CD4-positive, alpha-beta T cell (primary cell): ENCODE data around the gene TRIM13. TPM values are rescaled to one million over a fixed set of nuclear protein-coding genes. Genes with fewer than 3 reads are reported as not detected.

Experiments
- ATAC-seq: fragments of 200-7000 bp; cut with Tn5 transposase; one replicate; pipeline ENCODE4 v1.10.0; 2022; ENCODE audit warnings: mild to moderate bottlenecking; ENCODE audit not compliant: poor library complexity
- CTCF ChIA-PET: fragments of 350-600 bp; sonication (Branson Sonifier 250); formaldehyde crosslinking; loops from one replicate; lab custom pipeline; 2021; ENCODE audit warnings: antibody characterized with exemption, inconsistent platforms; lab: Charles Lee
- POLR2A ChIA-PET: fragments of 350-600 bp; sonication (Branson Sonifier 250); formaldehyde crosslinking; loops from one replicate; lab custom pipeline; 2021; ENCODE audit warnings: antibody characterized with exemption, inconsistent platforms; lab: Charles Lee
- DNase-seq, 14 experiments: peaks; one replicate each; pipeline ENCODE4 v3.0.0-alpha.2; 2013 to 2020; ENCODE audit warnings: mixed read lengths in 2 of 14
- H3K27ac ChIP-seq, 2 donors: one replicate each; pipeline versions ENCODE4 v1.5.1 to v1.7.0; 2013; ENCODE audit warnings: low read length in 2 of 2, low read depth in 1 of 2, mild to moderate bottlenecking in 1 of 2
- H3K27me3 ChIP-seq, 2 experiments: 1 replicate in 1 of 2; 2 replicates in 1 of 2; pipeline versions ENCODE4 v1.6.1 to v1.7.0; 2013; ENCODE audit warnings: low read length in 2 of 2, control low read depth in 1 of 2, mild to moderate bottlenecking in 1 of 2, moderate library complexity in 1 of 2; ENCODE audit not compliant: insufficient read depth in 2 of 2, control insufficient read depth in 1 of 2
- H3K36me3 ChIP-seq: one replicate; pipeline ENCODE4 v1.6.1; 2013; ENCODE audit warnings: low read length, control low read depth; ENCODE audit not compliant: insufficient read depth
- H3K4me1 ChIP-seq: one replicate; pipeline ENCODE4 v1.6.1; 2013; ENCODE audit warnings: low read length, control low read depth; ENCODE audit not compliant: insufficient read depth
- H3K4me3 ChIP-seq: one replicate; pipeline ENCODE4 v1.5.1; 2013; ENCODE audit warnings: mild to moderate bottlenecking, low read length, moderate library complexity
- H3K9me3 ChIP-seq, 2 experiments: 1 replicate in 1 of 2; 2 replicates in 1 of 2; pipeline versions ENCODE4 v1.6.1 to v1.7.0; 2013; ENCODE audit warnings: low read length in 2 of 2, mild to moderate bottlenecking in 2 of 2, control low read depth in 1 of 2, moderate library complexity in 1 of 2; ENCODE audit not compliant: control insufficient read depth in 1 of 2, insufficient read depth in 1 of 2
- H3K27ac Mint-ChIP-seq: one replicate; pipeline ENCODE4 v1.8.0; 2020; ENCODE audit warnings: mixed read lengths
- H3K27me3 Mint-ChIP-seq: one replicate; pipeline ENCODE4 v1.8.0; 2021; ENCODE audit warnings: mixed read lengths
- H3K36me3 Mint-ChIP-seq: one replicate; pipeline ENCODE4 v1.8.0; 2021; ENCODE audit warnings: low read depth, mixed read lengths
- H3K4me1 Mint-ChIP-seq: one replicate; pipeline ENCODE4 v1.8.0; 2021; ENCODE audit warnings: low read depth, mixed read lengths
- H3K4me3 Mint-ChIP-seq: one replicate; pipeline ENCODE4 v1.8.0; 2020; ENCODE audit warnings: mild to moderate bottlenecking, mixed read lengths
- H3K9me3 Mint-ChIP-seq: one replicate; pipeline ENCODE4 v1.8.0; 2020; ENCODE audit warnings: mixed read lengths
- intact Hi-C, 2 experiments: fragments of 100-400 bp; cut with DNase I in 1 of 2; cut with micrococcal nuclease in 1 of 2; formaldehyde crosslinking; loops; one replicate each; pipeline versions ENCODE4 v1.15.1 to v1.9.0; 2023 to 2025; cut with DNase I, micrococcal nuclease
- total RNA-seq, 174 experiments: library from RNA in 2 of 174; stranded (reverse) in 2 of 174; gene quantifications; one replicate each; pipeline ENCODE4 v1.2.3 and lab custom pipeline; 2021 to 2026
- TF ChIP-seq, protein P1 (sequence below): fragments of 200-600 bp; IDR thresholded peaks from one replicate; pipeline ENCODE4 v1.8.0; 2022; ENCODE audit warnings: antibody characterized with exemption, mild to moderate bottlenecking

TRIM13 gene
- total RNA-seq, 2 experiments from 2014 or later = 32.5 to 32.9 TPM

DNA sequence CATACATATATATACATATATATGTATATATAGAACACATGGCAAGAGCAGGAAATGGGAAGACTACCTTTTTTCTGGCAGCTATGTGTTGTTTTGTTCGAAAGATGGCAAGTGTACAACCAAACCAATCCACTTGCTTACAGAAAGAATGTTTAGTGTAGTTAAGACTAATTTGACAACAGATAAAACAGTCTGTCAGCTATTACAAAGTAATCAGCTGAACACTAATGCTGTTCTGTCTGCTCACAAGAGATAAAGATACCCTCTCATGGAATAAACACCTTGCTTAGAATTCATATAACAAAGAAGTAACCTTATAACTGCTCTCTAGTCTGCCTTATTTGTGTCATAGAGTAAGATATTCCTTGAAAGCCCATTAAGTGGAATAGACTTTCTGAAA is 17.5 kb downstream of the TRIM13 start:
- peaks cover 2% of the 10 kb centered on the region for H3K4me1 ChIP-seq
- no peak for DNase-seq
- TF ChIP-seq, protein P1, sequence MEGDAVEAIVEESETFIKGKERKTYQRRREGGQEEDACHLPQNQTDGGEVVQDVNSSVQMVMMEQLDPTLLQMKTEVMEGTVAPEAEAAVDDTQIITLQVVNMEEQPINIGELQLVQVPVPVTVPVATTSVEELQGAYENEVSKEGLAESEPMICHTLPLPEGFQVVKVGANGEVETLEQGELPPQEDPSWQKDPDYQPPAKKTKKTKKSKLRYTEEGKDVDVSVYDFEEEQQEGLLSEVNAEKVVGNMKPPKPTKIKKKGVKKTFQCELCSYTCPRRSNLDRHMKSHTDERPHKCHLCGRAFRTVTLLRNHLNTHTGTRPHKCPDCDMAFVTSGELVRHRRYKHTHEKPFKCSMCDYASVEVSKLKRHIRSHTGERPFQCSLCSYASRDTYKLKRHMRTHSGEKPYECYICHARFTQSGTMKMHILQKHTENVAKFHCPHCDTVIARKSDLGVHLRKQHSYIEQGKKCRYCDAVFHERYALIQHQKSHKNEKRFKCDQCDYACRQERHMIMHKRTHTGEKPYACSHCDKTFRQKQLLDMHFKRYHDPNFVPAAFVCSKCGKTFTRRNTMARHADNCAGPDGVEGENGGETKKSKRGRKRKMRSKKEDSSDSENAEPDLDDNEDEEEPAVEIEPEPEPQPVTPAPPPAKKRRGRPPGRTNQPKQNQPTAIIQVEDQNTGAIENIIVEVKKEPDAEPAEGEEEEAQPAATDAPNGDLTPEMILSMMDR = no peak
- no peak overlapping the region for H3K4me3 ChIP-seq
- H3K27ac ChIP-seq = no peak overlapping the region
- no peaks in the 10 kb centered on the region for H3K27me3 Mint-ChIP-seq
- peak overlapping the region; percentile 64 for H3K27ac Mint-ChIP-seq
- H3K4me3 Mint-ChIP-seq = no peak overlapping the region
- ChIA-PET POLR2A (interaction anchor here (0.7 to 1.2 kb wide), 5 partner anchors 11 to 68 kb away, joined by 3 to 12 read pairs (median 3); partner anchors contain the start of gene TRIM13), CTCF (interaction anchor here (2.2 kb wide), 1 partner anchor 17 kb away, joined by 11 read pairs; the partner anchor contains the start of gene TRIM13)
- peaks cover 59% of the 10 kb centered on the region for H3K36me3 ChIP-seq
- H3K9me3 Mint-ChIP-seq = no peaks in the 10 kb centered on the region
- intact Hi-C loops = loop anchor here in 1 of 2 experiments (5.0 kb wide), 1 partner anchor 38 kb away; no protein-coding TSS in a partner anchor
- peaks cover 84% of the 10 kb centered on the region for H3K36me3 Mint-ChIP-seq
- ATAC-seq = no peak
- H3K27me3 ChIP-seq = no peaks in the 10 kb centered on the region
- H3K4me1 Mint-ChIP-seq = peaks cover 56% of the 10 kb centered on the region
- no peaks in the 10 kb centered on the region for H3K9me3 ChIP-seq

DNA sequence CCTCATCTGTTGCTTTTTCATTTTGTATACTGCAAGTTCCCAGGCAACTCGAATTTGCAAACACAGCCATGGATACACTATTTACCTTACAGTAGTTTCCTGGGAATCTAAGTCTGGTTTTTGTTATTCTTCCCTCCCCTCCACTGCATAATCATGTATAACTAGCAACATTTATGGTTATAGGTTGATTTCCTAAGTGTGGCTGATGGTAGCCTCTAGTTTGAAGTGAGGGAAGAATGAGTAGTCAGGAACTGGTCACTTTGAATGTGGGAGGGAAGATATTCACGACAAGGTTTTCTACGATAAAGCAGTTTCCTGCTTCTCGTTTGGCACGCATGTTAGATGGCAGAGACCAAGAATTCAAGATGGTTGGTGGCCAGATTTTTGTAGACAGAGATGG is 18.4 kb downstream of the TRIM13 start, which contains the start of gene KCNRG:
KCNRG (plus strand) TSS at position 187 of the 400 bp plus-strand sequence; CDS start at position 237, 50 bp downstream.
- ATAC-seq (no peak), DNase-seq (no peak)
- Histone ChIP-seq H3K27me3 (no peaks in the 10 kb centered on the region), H3K36me3 (peaks cover 59% of the 10 kb centered on the region), H3K4me3 (no peak within 1 kb of the TSS), H3K27ac (no peak within 1 kb of the TSS), H3K9me3 (no peaks in the 10 kb centered on the region), H3K4me1 (peaks cover 2% of the 10 kb centered on the region)
- Mint-ChIP-seq H3K9me3 (no peaks in the 10 kb centered on the region), H3K4me3 (no peak within 1 kb of the TSS), H3K27ac (peak within 1 kb of the TSS; percentile 64), H3K36me3 (peaks cover 80% of the 10 kb centered on the region), H3K27me3 (no peaks in the 10 kb centered on the region), H3K4me1 (peaks cover 55% of the 10 kb centered on the region)
- intact Hi-C loops = no loop called here
- POLR2A ChIA-PET = interaction anchor here (0.8 to 1.2 kb wide), 2 partner anchors 18 to 67 kb away, joined by 3 read pairs; no protein-coding TSS in a partner anchor
- TF ChIP-seq, protein P1 = no peak
- CTCF ChIA-PET = interaction anchor here (0.6 to 2.2 kb wide), 2 partner anchors 18 to 129 kb away, joined by 3 to 11 read pairs; partner anchors contain the start of gene TRIM13

DNA sequence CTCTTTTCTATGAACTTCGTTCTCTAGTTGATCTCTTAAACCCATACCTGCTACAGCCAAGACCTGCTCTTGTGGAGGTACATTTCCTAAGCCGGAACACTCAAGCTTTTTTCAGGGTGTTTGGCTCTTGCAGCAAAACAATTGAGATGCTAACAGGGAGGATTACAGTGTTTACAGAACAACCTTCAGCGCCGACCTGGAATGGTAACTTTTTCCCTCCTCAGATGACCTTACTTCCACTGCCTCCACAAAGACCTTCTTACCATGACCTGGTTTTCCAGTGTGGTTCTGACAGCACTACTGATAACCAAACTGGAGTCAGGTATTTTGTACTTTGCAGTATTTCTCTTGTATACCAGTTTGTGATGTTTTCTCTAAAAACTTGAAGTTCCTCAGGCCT is 18.9 kb downstream of the TRIM13 start:
- Mint-ChIP-seq H3K36me3 (peaks cover 80% of the 10 kb centered on the region), H3K4me1 (peaks cover 50% of the 10 kb centered on the region), H3K27me3 (no peaks in the 10 kb centered on the region), H3K4me3 (no peak overlapping the region), H3K27ac (peak overlapping the region; percentile 64), H3K9me3 (no peaks in the 10 kb centered on the region)
- DNase-seq (no peak), ATAC-seq (no peak)
- no peaks in the 10 kb centered on the region for H3K9me3 ChIP-seq
- H3K27ac ChIP-seq = no peak overlapping the region
- intact Hi-C loops = no loop called here
- no peaks in the 10 kb centered on the region for H3K27me3 ChIP-seq
- H3K4me1 ChIP-seq = peaks cover 2% of the 10 kb centered on the region
- peaks cover 60% of the 10 kb centered on the region for H3K36me3 ChIP-seq
- ChIA-PET CTCF (interaction anchor here (2.2 kb wide), 1 partner anchor 19 kb away, joined by 11 read pairs; the partner anchor contains the start of gene TRIM13), POLR2A (interaction anchor here (0.8 kb wide), 1 partner anchor 18 kb away, joined by 3 read pairs; no protein-coding TSS in a partner anchor)
- no peak overlapping the region for H3K4me3 ChIP-seq
- TF ChIP-seq, protein P1 = no peak
